ENCODE measurements around the gene SIX5.

Gene SIX5

DNA sequence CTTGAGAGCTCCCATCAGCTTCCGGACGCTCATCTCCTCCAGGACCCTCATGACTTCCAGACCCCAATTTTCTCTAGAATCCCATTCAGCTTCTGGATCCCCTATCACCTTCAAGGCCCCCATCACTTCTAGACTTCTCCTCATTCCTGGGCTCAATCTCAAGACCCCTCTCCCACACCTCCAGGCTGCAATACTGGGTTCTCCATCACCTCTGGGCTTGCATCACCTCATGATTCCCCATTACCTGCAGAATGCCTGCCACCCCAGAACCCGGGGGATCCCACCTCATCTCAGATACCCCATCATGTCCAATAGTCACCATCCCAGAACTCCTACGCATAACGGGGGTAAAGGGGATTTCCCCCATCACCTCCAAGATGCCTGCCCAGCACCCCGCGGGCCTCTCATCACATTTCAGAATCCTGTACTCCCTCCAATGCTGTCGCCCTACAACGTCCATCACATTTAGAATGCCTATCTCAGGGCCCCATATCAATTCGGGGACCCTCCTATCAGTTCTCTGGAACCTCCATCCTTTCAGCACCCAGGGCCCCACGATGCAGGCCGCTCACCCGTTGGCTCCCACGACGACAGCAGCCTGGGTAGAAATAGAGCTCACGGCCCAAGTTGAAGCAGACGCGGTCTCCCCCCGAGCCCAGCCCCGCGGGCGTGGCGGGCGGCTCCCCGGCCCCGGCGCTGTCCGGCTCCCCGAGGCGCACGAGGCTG lies 22.9 kb upstream of the SIX5 start:
- DNase-seq (ENCODE audit: insufficient read length, low spot score) (no peak), FAIRE-seq (no peak)
- TF ChIP-seq, protein P1, sequence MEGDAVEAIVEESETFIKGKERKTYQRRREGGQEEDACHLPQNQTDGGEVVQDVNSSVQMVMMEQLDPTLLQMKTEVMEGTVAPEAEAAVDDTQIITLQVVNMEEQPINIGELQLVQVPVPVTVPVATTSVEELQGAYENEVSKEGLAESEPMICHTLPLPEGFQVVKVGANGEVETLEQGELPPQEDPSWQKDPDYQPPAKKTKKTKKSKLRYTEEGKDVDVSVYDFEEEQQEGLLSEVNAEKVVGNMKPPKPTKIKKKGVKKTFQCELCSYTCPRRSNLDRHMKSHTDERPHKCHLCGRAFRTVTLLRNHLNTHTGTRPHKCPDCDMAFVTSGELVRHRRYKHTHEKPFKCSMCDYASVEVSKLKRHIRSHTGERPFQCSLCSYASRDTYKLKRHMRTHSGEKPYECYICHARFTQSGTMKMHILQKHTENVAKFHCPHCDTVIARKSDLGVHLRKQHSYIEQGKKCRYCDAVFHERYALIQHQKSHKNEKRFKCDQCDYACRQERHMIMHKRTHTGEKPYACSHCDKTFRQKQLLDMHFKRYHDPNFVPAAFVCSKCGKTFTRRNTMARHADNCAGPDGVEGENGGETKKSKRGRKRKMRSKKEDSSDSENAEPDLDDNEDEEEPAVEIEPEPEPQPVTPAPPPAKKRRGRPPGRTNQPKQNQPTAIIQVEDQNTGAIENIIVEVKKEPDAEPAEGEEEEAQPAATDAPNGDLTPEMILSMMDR (IDR thresholded peaks at IDR 0.05; ENCODE audit: insufficient read depth, missing control alignments) = no peak

DNA sequence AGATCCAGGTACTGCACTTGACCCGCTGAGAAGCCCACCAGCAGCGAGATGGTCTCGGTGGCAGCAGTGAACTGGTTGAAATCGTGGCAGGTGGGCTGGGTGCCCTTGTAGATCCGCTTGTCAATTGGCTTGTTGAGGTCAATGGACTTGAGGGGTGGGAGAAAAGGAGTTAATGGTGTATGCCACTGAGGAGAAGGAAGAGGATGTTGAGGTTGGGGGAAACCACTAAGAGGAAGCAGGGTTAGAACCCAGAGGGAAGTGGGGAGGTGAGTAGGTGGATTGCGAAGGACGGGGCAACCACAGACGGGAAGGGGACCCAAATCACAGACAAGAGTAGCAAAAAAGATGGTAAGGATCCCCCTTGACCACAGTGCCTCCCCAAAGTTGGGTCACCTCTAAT lies 21.9 kb upstream of the SIX5 start:
- DNase-seq (ENCODE audit: insufficient read length, low spot score) = no peak
- TF ChIP-seq, protein P1 (IDR thresholded peaks at IDR 0.05; ENCODE audit: insufficient read depth, missing control alignments) = no peak
- no peak for FAIRE-seq

DNA sequence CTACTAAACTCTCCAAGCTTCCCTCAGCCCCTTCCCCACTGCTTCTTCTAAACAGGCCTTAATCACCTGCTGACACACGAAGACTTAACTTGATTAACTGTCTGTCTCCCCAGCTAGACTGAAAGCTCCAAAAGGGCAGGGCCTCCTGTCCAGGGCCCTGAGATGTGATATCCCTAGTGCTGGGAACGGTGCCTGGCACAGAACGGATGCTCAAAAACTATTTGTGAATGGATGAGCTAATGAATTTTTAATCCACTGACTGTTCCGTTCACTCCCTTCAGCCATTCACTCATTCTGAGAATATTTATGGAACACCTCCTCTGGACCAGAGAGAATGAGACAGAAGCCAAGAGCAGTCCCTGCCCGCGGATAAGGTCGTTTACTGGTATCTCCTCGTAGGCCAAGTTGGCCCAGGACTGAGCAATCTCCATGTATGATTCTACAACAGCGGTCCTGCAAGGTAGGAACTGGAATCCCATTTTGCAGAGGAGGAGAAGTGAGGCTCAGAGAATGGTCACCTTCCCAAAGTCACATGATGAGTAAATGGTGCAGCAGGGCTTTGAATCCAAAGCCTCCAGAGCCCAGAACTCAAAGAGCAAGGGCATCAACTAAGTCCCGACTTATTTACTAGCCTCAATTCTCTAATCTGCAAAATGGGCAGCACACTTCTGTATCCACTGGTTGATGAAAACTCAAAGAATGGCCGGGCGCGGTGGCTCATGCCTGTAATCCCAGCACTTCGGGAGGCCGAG lies 20.2 kb upstream of the SIX5 start:
- TF ChIP-seq, protein P1 (IDR thresholded peaks at IDR 0.05; ENCODE audit: insufficient read depth, missing control alignments) = no peak
- no peak for FAIRE-seq
- DNase-seq (ENCODE audit: insufficient read length, low spot score) = no peak

DNA sequence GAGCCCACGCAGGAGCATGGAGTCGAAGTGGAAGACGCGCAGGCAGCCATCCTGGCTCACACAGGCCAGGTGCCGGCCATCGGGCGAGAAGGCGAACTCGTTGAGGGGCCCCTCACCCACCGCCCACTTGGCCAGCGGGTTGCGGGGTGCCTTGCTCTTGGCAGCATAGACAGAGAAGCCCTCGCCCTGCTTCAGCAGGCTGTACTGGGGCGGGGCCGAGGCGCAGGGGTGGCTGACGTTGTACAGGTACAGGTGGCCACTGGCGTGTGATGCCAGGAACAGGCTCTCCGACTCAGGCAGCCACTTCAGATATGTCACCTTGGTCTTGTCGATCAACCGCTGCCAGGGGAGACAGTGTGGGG lies 17.5 kb upstream of the SIX5 start:
- DNase-seq (ENCODE audit: insufficient read length, low spot score) (no peak), FAIRE-seq (no peak)
- TF ChIP-seq, protein P1 (IDR thresholded peaks at IDR 0.05; ENCODE audit: insufficient read depth, missing control alignments) = no peak

DNA sequence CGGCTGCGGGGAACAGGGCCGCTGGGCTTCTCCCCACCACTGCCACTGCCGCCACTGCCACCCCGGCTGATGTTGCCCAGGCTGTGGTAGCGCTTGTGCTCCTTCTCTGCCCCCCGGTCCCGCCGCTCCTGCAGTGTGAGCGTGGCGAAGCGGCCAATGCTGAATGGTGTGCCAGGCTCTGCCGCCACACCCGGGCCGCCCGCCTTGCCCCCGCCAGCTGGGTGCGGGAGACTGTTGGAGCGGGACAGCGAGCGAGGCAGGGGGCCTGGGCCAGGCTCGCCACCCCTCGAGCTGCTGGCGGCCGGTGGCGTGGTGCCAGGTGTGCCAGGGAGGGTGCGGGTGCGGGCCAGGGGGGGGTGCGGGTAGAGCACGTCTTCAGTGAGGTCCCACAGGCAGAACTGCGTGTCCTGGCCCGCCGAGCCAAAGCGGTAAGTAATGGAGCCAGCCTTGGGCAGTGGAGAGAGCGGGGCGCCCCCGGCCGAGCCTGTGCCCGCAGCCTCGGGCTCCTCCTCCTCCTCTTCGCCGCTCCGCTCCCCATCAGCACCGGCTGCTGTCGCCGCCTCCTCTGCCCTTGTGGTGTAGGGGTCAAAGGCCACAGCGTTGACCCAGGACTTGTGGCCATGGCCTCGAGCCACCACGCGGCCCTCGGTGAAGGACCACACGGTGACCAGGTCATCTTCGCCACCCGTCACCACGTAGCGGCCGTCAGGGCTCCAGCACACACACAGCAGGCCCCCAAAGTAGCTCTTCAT lies 16.9 kb upstream of the SIX5 start:
- DNase-seq (ENCODE audit: insufficient read length, low spot score) (no peak), FAIRE-seq (no peak)
- TF ChIP-seq, protein P1 (IDR thresholded peaks at IDR 0.05; ENCODE audit: insufficient read depth, missing control alignments) = no peak

- FAIRE-seq (no peak), DNase-seq (ENCODE audit: insufficient read length, low spot score) (no peak)
- TF ChIP-seq, protein P1 (IDR thresholded peaks at IDR 0.05; ENCODE audit: insufficient read depth, missing control alignments) = no peak
Measured at GRCh38 chr19:45785097-45785496, 16.0 kb upstream of the SIX5 start.
